OCI-LY3 (cell line): ENCODE data around the gene LAPTM5.

ENCODE experiments used
- H2AFZ ChIP-seq: fragments of 200-600, 300-600 bp; shearing (Covaris generic); 2 replicates; pipeline ENCODE4 v1.6.0; 2014; ENCODE audit warnings: antibody characterized with exemption, low read depth, low read length
- H3K27ac ChIP-seq: fragments of 200-600, 300-600 bp; sonication (generic); 2 replicates; pipeline ENCODE4 v1.5.1; 2014; ENCODE audit warnings: mild to moderate bottlenecking, low read length, moderate library complexity, mixed read lengths
- H3K27me3 ChIP-seq: fragments of 200-600, 300-600 bp; sonication (generic); 2 replicates; pipeline ENCODE4 v1.6.1; 2014; ENCODE audit warnings: low read depth, low read length, mixed read lengths
- H3K36me3 ChIP-seq: fragments of 200-600, 300-600 bp; sonication (generic); replicated peaks from 2 replicates; pipeline ENCODE3; 2014; ENCODE audit warnings: low read depth, low read length, mixed read lengths
- H3K4me1 ChIP-seq: fragments of 300-600, 200-600 bp; sonication (generic); 2 replicates; pipeline ENCODE4 v1.6.1; 2014; ENCODE audit warnings: low read length, mixed read lengths
- H3K4me2 ChIP-seq: fragments of 200-600, 300-600 bp; sonication (generic); 2 replicates; pipeline ENCODE4 v1.6.1; 2014; ENCODE audit warnings: low read length, mixed read lengths
- H3K4me3 ChIP-seq: fragments of 300-600, 200-600 bp; sonication (generic); 2 replicates; pipeline ENCODE4 v1.5.1; 2014; ENCODE audit warnings: antibody characterized with exemption, mild to moderate bottlenecking, low read length, moderate library complexity
- H3K79me2 ChIP-seq: fragments of 300-600, 200-600 bp; shearing (Covaris generic); 2 replicates; pipeline ENCODE4 v1.6.1; 2014; ENCODE audit warnings: mild to moderate bottlenecking, low read length, mixed read lengths
- H3K9ac ChIP-seq: fragments of 300-600, 200-600 bp; shearing (Covaris generic); 2 replicates; pipeline ENCODE4 v1.6.0; 2014; ENCODE audit warnings: mild to moderate bottlenecking, low read length, moderate library complexity
- H3K9me3 ChIP-seq: fragments of 200-600, 300-600 bp; shearing (Covaris generic); 2 replicates; pipeline ENCODE4 v1.6.1; 2014; ENCODE audit warnings: low read length, mixed read lengths; ENCODE audit not compliant: insufficient read depth
- H4K20me1 ChIP-seq: fragments of 200-600, 300-600 bp; sonication (generic); 2 replicates; pipeline ENCODE4 v1.6.1; 2016; ENCODE audit warnings: low read length, mixed read lengths; ENCODE audit not compliant: insufficient read depth
- CTCF ChIP-seq: fragments of 200-600, 300-600 bp; sonication (generic); IDR thresholded peaks from 2 replicates; pipeline ENCODE4 v1.5.1; 2014; ENCODE audit warnings: antibody characterized with exemption, low read length, low read depth
- EZH2phosphoT487 ChIP-seq: fragments of 200-600 bp; shearing (Covaris generic); IDR thresholded peaks from 2 replicates; pipeline ENCODE4 v1.6.1; 2018; ENCODE audit warnings: antibody characterized with exemption, mixed run types, low read depth

Gene LAPTM5

GRCh38 chr1:30778979-30779293, 21.4 kb upstream of the LAPTM5 start:
- Histone ChIP-seq H3K79me2 (no peaks in the 10 kb centered on the region), H3K9ac (no peak overlapping the region; the same call in 1 of the 2 replicates), H3K27me3 (peaks cover 5% of the 10 kb centered on the region; the same call in 1 of the 2 replicates), H3K9me3 (no peaks in the 10 kb centered on the region), H3K27ac (no peak overlapping the region), H3K4me3 (no peak overlapping the region), H4K20me1 (no peaks in the 10 kb centered on the region), H2AFZ (no peak overlapping the region), H3K36me3 (no peaks in the 10 kb centered on the region), H3K4me1 (peaks cover 51% of the 10 kb centered on the region), H3K4me2 (peak overlapping the region; percentile 76; the same call in 1 of the 2 replicates)
- TF ChIP-seq EZH2phosphoT487, result no peak
- TF ChIP-seq CTCF, result no peak

- Histone ChIP-seq H3K36me3 (no peaks in the 10 kb centered on the region), H3K79me2 (no peaks in the 10 kb centered on the region), H3K4me3 (no peak overlapping the region), H3K4me1 (peaks cover 47% of the 10 kb centered on the region), H2AFZ (no peak overlapping the region), H4K20me1 (no peaks in the 10 kb centered on the region), H3K9me3 (no peaks in the 10 kb centered on the region), H3K27me3 (peaks cover 5% of the 10 kb centered on the region; the same call in 1 of the 2 replicates), H3K27ac (no peak overlapping the region), H3K4me2 (0 out of 2 replicates have a peak overlapping the region, but pooled peaks have one; percentile 76), H3K9ac (no peak overlapping the region)
- TF ChIP-seq CTCF, result no peak
- no peak for TF ChIP-seq EZH2phosphoT487
Observed at GRCh38 chr1:30778154-30778978, 20.8 kb upstream of the LAPTM5 start.

GRCh38 chr1:30777904-30778153, 20.3 kb upstream of the LAPTM5 start:
- Histone ChIP-seq H3K4me3 (no peak overlapping the region), H3K79me2 (no peaks in the 10 kb centered on the region), H3K36me3 (no peaks in the 10 kb centered on the region), H4K20me1 (no peaks in the 10 kb centered on the region), H3K9ac (no peak overlapping the region), H3K9me3 (no peaks in the 10 kb centered on the region), H3K4me1 (peaks cover 42% of the 10 kb centered on the region), H3K27me3 (peaks cover 5% of the 10 kb centered on the region; the same call in 1 of the 2 replicates), H2AFZ (no peak overlapping the region), H3K27ac (no peak overlapping the region), H3K4me2 (no peak overlapping the region)
- TF ChIP-seq CTCF, result peak; percentile 14
- no peak for TF ChIP-seq EZH2phosphoT487

GRCh38 chr1:30777060-30777903, 19.7 kb upstream of the LAPTM5 start:
- Histone ChIP-seq H3K36me3 (no peaks in the 10 kb centered on the region), H3K4me3 (no peak overlapping the region), H3K27ac (no peak overlapping the region), H4K20me1 (no peaks in the 10 kb centered on the region), H3K27me3 (peaks cover 5% of the 10 kb centered on the region; the same call in 1 of the 2 replicates), H3K79me2 (no peaks in the 10 kb centered on the region), H3K4me1 (peaks cover 38% of the 10 kb centered on the region), H3K4me2 (no peak overlapping the region), H3K9me3 (no peaks in the 10 kb centered on the region), H2AFZ (no peak overlapping the region), H3K9ac (no peak overlapping the region)
- no peak for TF ChIP-seq CTCF
